ENCODE results near the gene PTPMT1.
A peak's percentile ranks its signal among the peaks of the same experiment; 100 is the strongest.
"Not testable (repeated sequence)": the region's sequence is repeated elsewhere in the genome, so short reads cannot be mapped to it uniquely, and the experiment has no call there.

PTPMT1 gene

GRCh38 chr11:47523490-47524225 lies 41.7 kb upstream of the PTPMT1 start:
- H3K4me2 ChIP-seq (ENCODE audit: low read length) = peak overlapping the region; percentile 40
- no peak overlapping the region for H3K9ac ChIP-seq
- H3K4me1 ChIP-seq = peaks cover 25% of the 10 kb centered on the region
- H3K27ac ChIP-seq = peak overlapping the region; percentile 60
- no peaks in the 10 kb centered on the region for H3K36me3 ChIP-seq (ENCODE audit: control insufficient read depth, insufficient read depth, low read length)
- no peaks in the 10 kb centered on the region for H3K9me3 ChIP-seq (ENCODE audit: control insufficient read depth, low read length)
- no peaks in the 10 kb centered on the region for H3K27me3 ChIP-seq (ENCODE audit: control insufficient read depth, insufficient read depth, low read length)
- H2AFZ ChIP-seq = no peak overlapping the region
- H3K79me2 ChIP-seq = peaks cover 29% of the 10 kb centered on the region
- no peak for TF ChIP-seq CTCF (IDR thresholded peaks at IDR 0.05)
- H3K4me3 ChIP-seq (ENCODE audit: low read depth, low read length) = no peak overlapping the region

GRCh38 chr11:47524291-47524874 lies 41.0 kb upstream of the PTPMT1 start:
- H3K36me3 ChIP-seq (ENCODE audit: control insufficient read depth, insufficient read depth, low read length) = no peaks in the 10 kb centered on the region
- no peaks in the 10 kb centered on the region for H3K27me3 ChIP-seq (ENCODE audit: control insufficient read depth, insufficient read depth, low read length)
- H3K27ac ChIP-seq = peak overlapping the region; percentile 60
- peaks cover 19% of the 10 kb centered on the region for H3K4me1 ChIP-seq
- no peaks in the 10 kb centered on the region for H3K9me3 ChIP-seq (ENCODE audit: control insufficient read depth, low read length)
- no peak for TF ChIP-seq CTCF (IDR thresholded peaks at IDR 0.05)
- peak overlapping the region; percentile 17 for H3K4me3 ChIP-seq (ENCODE audit: low read depth, low read length)
- peak overlapping the region; percentile 48 for H3K4me2 ChIP-seq (ENCODE audit: low read length)
- no peak overlapping the region for H2AFZ ChIP-seq
- H3K9ac ChIP-seq = no peak overlapping the region
- peaks cover 32% of the 10 kb centered on the region for H3K79me2 ChIP-seq

- Histone ChIP-seq H3K4me1 (peaks cover 19% of the 10 kb centered on the region), H3K27ac (peak overlapping the region; percentile 60), H3K79me2 (peaks cover 37% of the 10 kb centered on the region)
- H3K4me2 ChIP-seq (ENCODE audit: low read length); H3K9ac ChIP-seq; H3K27me3 ChIP-seq (ENCODE audit: control insufficient read depth, insufficient read depth, low read length); H2AFZ ChIP-seq; H3K4me3 ChIP-seq (ENCODE audit: low read depth, low read length); H3K36me3 ChIP-seq (ENCODE audit: control insufficient read depth, insufficient read depth, low read length); H3K9me3 ChIP-seq (ENCODE audit: control insufficient read depth, low read length): not testable (repeated sequence)
Observed at GRCh38 chr11:47526032-47526431, 39.4 kb upstream of the PTPMT1 start.

GRCh38 chr11:47527186-47527585 lies 38.2 kb upstream of the PTPMT1 start:
- Histone ChIP-seq H3K9me3 (ENCODE audit: control insufficient read depth, low read length) (no peaks in the 10 kb centered on the region), H2AFZ (no peak overlapping the region), H3K9ac (no peak overlapping the region), H3K27me3 (ENCODE audit: control insufficient read depth, insufficient read depth, low read length) (no peaks in the 10 kb centered on the region), H3K4me3 (ENCODE audit: low read depth, low read length) (no peak overlapping the region), H3K27ac (no peak overlapping the region), H3K36me3 (ENCODE audit: control insufficient read depth, insufficient read depth, low read length) (no peaks in the 10 kb centered on the region), H3K4me2 (ENCODE audit: low read length) (no peak overlapping the region), H3K79me2 (peaks cover 39% of the 10 kb centered on the region), H3K4me1 (peaks cover 19% of the 10 kb centered on the region)
- no peak for TF ChIP-seq CTCF (IDR thresholded peaks at IDR 0.05)

GRCh38 chr11:47529951-47530350 lies 35.4 kb upstream of the PTPMT1 start:
- Histone ChIP-seq H3K27me3 (ENCODE audit: control insufficient read depth, insufficient read depth, low read length) (no peaks in the 10 kb centered on the region), H3K4me2 (ENCODE audit: low read length) (no peak overlapping the region), H3K4me3 (ENCODE audit: low read depth, low read length) (no peak overlapping the region), H3K9me3 (ENCODE audit: control insufficient read depth, low read length) (no peaks in the 10 kb centered on the region), H3K36me3 (ENCODE audit: control insufficient read depth, insufficient read depth, low read length) (no peaks in the 10 kb centered on the region), H3K27ac (no peak overlapping the region), H3K9ac (no peak overlapping the region), H2AFZ (no peak overlapping the region), H3K79me2 (peaks cover 51% of the 10 kb centered on the region), H3K4me1 (peaks cover 13% of the 10 kb centered on the region)
- TF ChIP-seq CTCF (IDR thresholded peaks at IDR 0.05) = no peak

GRCh38 chr11:47530721-47531120 lies 34.7 kb upstream of the PTPMT1 start:
- H2AFZ ChIP-seq; H3K4me2 ChIP-seq (ENCODE audit: low read length); H3K27ac ChIP-seq; H3K9me3 ChIP-seq (ENCODE audit: control insufficient read depth, low read length); H3K4me1 ChIP-seq; H3K9ac ChIP-seq; H3K4me3 ChIP-seq (ENCODE audit: low read depth, low read length); H3K36me3 ChIP-seq (ENCODE audit: control insufficient read depth, insufficient read depth, low read length); H3K27me3 ChIP-seq (ENCODE audit: control insufficient read depth, insufficient read depth, low read length): not testable (repeated sequence)
- peaks cover 56% of the 10 kb centered on the region for H3K79me2 ChIP-seq

Measured in parathyroid adenoma (tissue), 2 donors.